Measurements from ENCODE around the gene FAM193A. TPM values are rescaled to one million over a fixed set of nuclear protein-coding genes. Genes with fewer than 3 reads are reported as not detected.
A peak's percentile ranks its signal among the peaks of the same experiment; 100 is the strongest.

Gene FAM193A
- total RNA-seq, 2 experiments from 2014 or later, result 28.4 to 30.0 TPM

DNA sequence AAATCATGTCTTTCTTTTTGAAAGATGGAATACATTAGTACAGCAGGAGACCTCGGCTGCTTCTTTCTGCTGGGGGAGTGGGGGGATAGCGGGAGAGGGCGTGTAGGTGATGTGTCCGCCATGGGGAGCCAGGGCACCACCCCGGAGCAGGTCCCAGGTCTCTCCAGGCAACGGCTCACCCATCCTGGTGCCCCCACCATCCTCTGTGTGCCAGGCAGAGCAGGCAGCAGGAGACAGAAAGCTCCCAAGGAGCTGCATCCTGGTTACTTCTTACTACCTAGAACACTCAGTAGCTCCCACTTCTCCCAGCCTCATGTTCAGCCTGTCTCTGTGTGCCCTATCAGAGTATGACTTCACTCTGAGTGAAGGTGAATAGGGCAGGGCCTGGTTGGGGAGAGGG, 196.1 kb downstream of the FAM193A start:
- H3K27ac ChIP-seq (ENCODE audit: low read depth in 1 of 2, low read length in 2 of 2), result no peak overlapping the region
- H3K4me1 Mint-ChIP-seq (ENCODE audit: low read depth), result no peaks in the 10 kb centered on the region
- POLR2A ChIA-PET, result no interaction called here
- no peaks in the 10 kb centered on the region for H3K27me3 Mint-ChIP-seq
- TF ChIP-seq, protein P1, sequence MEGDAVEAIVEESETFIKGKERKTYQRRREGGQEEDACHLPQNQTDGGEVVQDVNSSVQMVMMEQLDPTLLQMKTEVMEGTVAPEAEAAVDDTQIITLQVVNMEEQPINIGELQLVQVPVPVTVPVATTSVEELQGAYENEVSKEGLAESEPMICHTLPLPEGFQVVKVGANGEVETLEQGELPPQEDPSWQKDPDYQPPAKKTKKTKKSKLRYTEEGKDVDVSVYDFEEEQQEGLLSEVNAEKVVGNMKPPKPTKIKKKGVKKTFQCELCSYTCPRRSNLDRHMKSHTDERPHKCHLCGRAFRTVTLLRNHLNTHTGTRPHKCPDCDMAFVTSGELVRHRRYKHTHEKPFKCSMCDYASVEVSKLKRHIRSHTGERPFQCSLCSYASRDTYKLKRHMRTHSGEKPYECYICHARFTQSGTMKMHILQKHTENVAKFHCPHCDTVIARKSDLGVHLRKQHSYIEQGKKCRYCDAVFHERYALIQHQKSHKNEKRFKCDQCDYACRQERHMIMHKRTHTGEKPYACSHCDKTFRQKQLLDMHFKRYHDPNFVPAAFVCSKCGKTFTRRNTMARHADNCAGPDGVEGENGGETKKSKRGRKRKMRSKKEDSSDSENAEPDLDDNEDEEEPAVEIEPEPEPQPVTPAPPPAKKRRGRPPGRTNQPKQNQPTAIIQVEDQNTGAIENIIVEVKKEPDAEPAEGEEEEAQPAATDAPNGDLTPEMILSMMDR (IDR thresholded peaks at IDR 0.05), result no peak
- DNase-seq, result no peak
- H3K4me3 ChIP-seq (ENCODE audit: low read length), result no peak overlapping the region
- no peaks in the 10 kb centered on the region for H3K27me3 ChIP-seq (ENCODE audit: control insufficient read depth in 1 of 2, insufficient read depth in 2 of 2, low read length in 2 of 2)
- H3K9me3 ChIP-seq (ENCODE audit: control insufficient read depth in 1 of 2, insufficient read depth in 1 of 2, low read length in 2 of 2), result peaks cover 0 to 4% of the 10 kb centered on the region in 2 experiments
- no peak overlapping the region for H3K4me3 Mint-ChIP-seq
- H3K9me3 Mint-ChIP-seq, result peaks cover 8% of the 10 kb centered on the region
- H3K27ac Mint-ChIP-seq, result peak overlapping the region; percentile 30
- peaks cover 44% of the 10 kb centered on the region for H3K36me3 ChIP-seq (ENCODE audit: insufficient read depth, low read length)
- intact Hi-C loops (cut with DNase I, micrococcal nuclease), result no loop called here
- H3K4me1 ChIP-seq (ENCODE audit: insufficient read depth, low read length), result no peaks in the 10 kb centered on the region
- no peak for ATAC-seq (ENCODE audit: poor library complexity)
- CTCF ChIA-PET, result interaction anchor here (0.7 kb wide), 1 partner anchor 233 kb away, joined by 3 read pairs; no protein-coding TSS in a partner anchor
- H3K36me3 Mint-ChIP-seq (ENCODE audit: low read depth), result peaks cover 56% of the 10 kb centered on the region

DNA sequence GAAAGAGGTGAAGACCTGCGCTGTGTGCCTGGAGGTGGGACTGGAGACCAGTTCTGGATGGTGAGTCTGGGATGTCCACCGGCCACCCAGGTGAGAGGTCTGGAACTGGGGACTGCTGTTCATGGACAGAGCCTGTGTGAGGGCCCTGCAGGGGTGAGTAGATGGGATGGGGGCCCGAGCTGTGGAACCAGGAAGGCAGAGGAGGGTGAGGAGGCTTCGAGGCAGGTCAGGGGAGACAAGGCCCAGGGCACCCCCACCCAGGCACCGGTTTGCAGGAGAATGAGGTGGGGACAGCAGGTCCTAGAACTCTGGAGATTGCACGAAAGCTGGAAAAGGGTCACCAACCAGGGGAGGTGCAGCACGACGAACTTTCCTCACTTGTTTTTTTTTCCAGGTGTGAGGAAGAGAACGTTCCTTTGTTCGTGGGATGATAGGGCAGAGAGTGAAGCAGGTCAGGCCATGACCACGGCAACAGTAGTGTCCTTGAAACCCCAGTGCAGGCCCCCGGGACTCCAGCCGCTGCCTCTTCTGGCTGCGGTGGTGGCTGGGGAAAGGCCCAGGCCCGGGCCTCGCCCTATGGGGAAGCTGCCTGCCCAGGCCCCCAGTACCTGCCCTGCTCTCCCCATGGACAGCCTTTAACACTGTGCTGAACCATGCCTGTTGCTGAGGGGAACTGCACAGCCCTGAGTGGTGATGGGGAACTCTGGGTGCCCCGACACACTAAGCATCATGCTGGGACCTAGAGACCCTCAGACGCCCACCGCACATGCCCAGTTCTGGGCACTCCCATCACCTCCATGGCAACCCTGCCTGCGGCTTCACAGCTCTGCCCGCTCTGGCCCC, 196.8 kb downstream of the FAM193A start:
- H3K4me3 Mint-ChIP-seq, result no peak overlapping the region
- peaks cover 57% of the 10 kb centered on the region for H3K36me3 Mint-ChIP-seq (ENCODE audit: low read depth)
- no peaks in the 10 kb centered on the region for H3K4me1 ChIP-seq (ENCODE audit: insufficient read depth, low read length)
- no peak overlapping the region for H3K27ac ChIP-seq (ENCODE audit: low read depth in 1 of 2, low read length in 2 of 2)
- H3K27me3 Mint-ChIP-seq, result no peaks in the 10 kb centered on the region
- TF ChIP-seq, protein P1 (IDR thresholded peaks at IDR 0.05), result no peak
- peaks cover 43% of the 10 kb centered on the region for H3K36me3 ChIP-seq (ENCODE audit: insufficient read depth, low read length)
- ChIA-PET POLR2A (no interaction called here), CTCF (interaction anchor here (1.5 kb wide), 1 partner anchor 12 kb away, joined by 5 read pairs; no protein-coding TSS in a partner anchor)
- H3K4me1 Mint-ChIP-seq (ENCODE audit: low read depth), result no peaks in the 10 kb centered on the region
- intact Hi-C loops (cut with DNase I, micrococcal nuclease), result no loop called here
- no peak for ATAC-seq (ENCODE audit: poor library complexity)
- H3K27me3 ChIP-seq (ENCODE audit: control insufficient read depth in 1 of 2, insufficient read depth in 2 of 2, low read length in 2 of 2), result no peaks in the 10 kb centered on the region
- H3K9me3 Mint-ChIP-seq, result peaks cover 8% of the 10 kb centered on the region
- H3K27ac Mint-ChIP-seq, result peak overlapping the region; percentile 30
- no peak overlapping the region for H3K4me3 ChIP-seq (ENCODE audit: low read length)
- peak in 1 of 14 experiments; percentile 11 for DNase-seq
- peaks cover 0 to 4% of the 10 kb centered on the region in 2 experiments for H3K9me3 ChIP-seq (ENCODE audit: control insufficient read depth in 1 of 2, insufficient read depth in 1 of 2, low read length in 2 of 2)

DNA sequence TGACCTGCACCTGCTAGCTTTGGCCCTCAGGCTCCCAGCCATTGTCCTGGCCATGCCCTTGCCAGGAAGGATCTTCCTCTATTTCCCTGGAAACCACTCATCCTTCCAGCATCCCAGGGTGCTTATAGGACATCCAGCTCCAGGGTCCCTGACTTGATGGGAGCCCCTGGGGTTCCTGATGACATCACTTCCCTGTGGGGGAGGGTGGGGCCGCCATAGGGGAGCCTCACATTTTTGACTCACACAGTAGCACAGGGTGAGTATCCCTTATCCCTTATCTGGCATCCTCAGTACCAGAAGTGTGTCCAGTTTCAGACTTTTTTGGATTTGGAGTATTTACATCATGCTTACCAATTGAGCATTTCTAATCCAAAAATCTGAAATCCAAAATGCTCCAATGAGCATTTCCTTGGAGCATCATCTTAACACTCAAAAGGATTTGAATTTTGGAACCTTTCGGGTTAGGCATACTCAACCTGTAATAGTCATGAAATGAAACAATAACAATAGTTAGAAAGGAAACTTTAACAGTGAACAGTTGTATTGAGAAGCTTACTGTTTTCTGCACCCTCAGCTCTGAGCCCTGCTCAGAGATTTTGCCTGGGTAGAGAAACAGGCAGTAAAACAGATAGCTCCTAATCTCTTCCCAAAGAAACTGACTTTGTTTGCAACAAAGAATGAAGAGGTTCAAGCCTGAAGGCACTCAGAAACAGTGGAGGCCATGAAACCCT, 197.6 kb downstream of the FAM193A start:
- Mint-ChIP-seq H3K27me3 (no peaks in the 10 kb centered on the region), H3K27ac (no peak overlapping the region), H3K4me3 (no peak overlapping the region), H3K36me3 (ENCODE audit: low read depth) (peaks cover 60% of the 10 kb centered on the region), H3K9me3 (peaks cover 8% of the 10 kb centered on the region), H3K4me1 (ENCODE audit: low read depth) (no peaks in the 10 kb centered on the region)
- no peak for DNase-seq
- intact Hi-C loops (cut with DNase I, micrococcal nuclease), result no loop called here
- ChIA-PET CTCF (interaction anchor here (1.5 to 1.7 kb wide), 2 partner anchors 9 to 11 kb away, joined by 5 read pairs; no protein-coding TSS in a partner anchor), POLR2A (no interaction called here)
- Histone ChIP-seq H3K9me3 (ENCODE audit: control insufficient read depth in 1 of 2, insufficient read depth in 1 of 2, low read length in 2 of 2) (peaks cover 0 to 4% of the 10 kb centered on the region in 2 experiments), H3K4me3 (ENCODE audit: low read length) (no peak overlapping the region), H3K36me3 (ENCODE audit: insufficient read depth, low read length) (peaks cover 39% of the 10 kb centered on the region), H3K27me3 (ENCODE audit: control insufficient read depth in 1 of 2, insufficient read depth in 2 of 2, low read length in 2 of 2) (no peaks in the 10 kb centered on the region), H3K4me1 (ENCODE audit: insufficient read depth, low read length) (no peaks in the 10 kb centered on the region), H3K27ac (ENCODE audit: low read depth in 1 of 2, low read length in 2 of 2) (no peak overlapping the region)
- ATAC-seq (ENCODE audit: poor library complexity), result no peak
- TF ChIP-seq, protein P1 (IDR thresholded peaks at IDR 0.05), result no peak

All from CD4-positive, alpha-beta T cell (primary cell).